IMR-90 (cell line): ENCODE data around the gene PHKB. TPM values are rescaled to one million over a fixed set of nuclear protein-coding genes. Genes with fewer than 3 reads are reported as not detected.

Experiments used
- ATAC-seq: fragments of 200-7000 bp; cut with Tn5 transposase; 2 replicates; pipeline ENCODE4 v1.9.1; 2020; ENCODE audit warnings: low read depth, mild to moderate bottlenecking, moderate library complexity
- BruUV-seq: library from RNA; stranded (reverse); fragments of 400-500 nt; replicated peaks from 2 replicates; lab custom pipeline; 2021; lab: Mats Ljungman, UMichigan
- CTCF ChIA-PET: fragments of 300-600 bp; formaldehyde crosslinking; extraction: SDS; loops from one replicate; lab custom pipeline; 2021; ENCODE audit warnings: antibody characterized with exemption; lab: Yijun Ruan, JAX
- POLR2A ChIA-PET: fragments of 300-600 bp; sonication (Branson Sonifier 250); formaldehyde crosslinking; loops from one replicate; lab custom pipeline; 2022; ENCODE audit warnings: antibody characterized with exemption; ENCODE audit not compliant: unreplicated experiment; lab: Charles Lee
- DNase-seq: peaks from one replicate; pipeline ENCODE4 v3.0.0; 2013
- H2AFZ ChIP-seq: replicated peaks from 2 replicates; pipeline ENCODE3; 2013; ENCODE audit warnings: low read length, mild to moderate bottlenecking; ENCODE audit not compliant: poor library complexity
- H2AK5ac ChIP-seq: 2 replicates; pipeline ENCODE4 v1.6.1; 2013; ENCODE audit warnings: low read depth, low read length, inconsistent platforms
- H2AK9ac ChIP-seq: replicated peaks from 2 replicates; pipeline ENCODE3; 2013; ENCODE audit warnings: mild to moderate bottlenecking, low read depth, low read length, moderate library complexity; ENCODE audit not compliant: poor library complexity
- H2BK120ac ChIP-seq: 2 replicates; pipeline ENCODE4 v1.6.1; 2013; ENCODE audit warnings: low read depth, low read length, inconsistent platforms
- H2BK15ac ChIP-seq: 3 replicates; pipeline ENCODE4 v1.6.1; 2013; ENCODE audit warnings: low read depth, low read length, inconsistent platforms
- H2BK20ac ChIP-seq: 2 replicates; pipeline ENCODE4 v1.6.1; 2013; ENCODE audit warnings: low read depth, mild to moderate bottlenecking, inconsistent platforms, low read length, moderate library complexity
- H2BK5ac ChIP-seq: 2 replicates; pipeline ENCODE4 v1.6.1; 2013; ENCODE audit warnings: mild to moderate bottlenecking, low read depth, low read length, inconsistent platforms; ENCODE audit not compliant: poor library complexity, severe bottlenecking
- H3K14ac ChIP-seq: replicated peaks from 2 replicates; pipeline ENCODE4 v1.6.1; 2013; ENCODE audit warnings: low read depth, low read length, inconsistent platforms
- H3K18ac ChIP-seq: 2 replicates; pipeline ENCODE4 v1.6.1; 2013; ENCODE audit warnings: low read depth, low read length, control low read depth
- H3K23ac ChIP-seq: 2 replicates; pipeline ENCODE4 v1.6.1; 2013; ENCODE audit warnings: low read depth, low read length, inconsistent platforms
- H3K27ac ChIP-seq: 2 replicates; pipeline ENCODE4 v1.5.1; 2013; ENCODE audit warnings: mild to moderate bottlenecking, control low read depth, low read length; ENCODE audit not compliant: insufficient read depth
- H3K27me3 ChIP-seq: 2 replicates; pipeline ENCODE4 v1.6.1; 2013; ENCODE audit warnings: low read length; ENCODE audit not compliant: control insufficient read depth, insufficient read depth
- H3K36me3 ChIP-seq: 2 replicates; pipeline ENCODE4 v1.6.1; 2013; ENCODE audit warnings: low read length, mixed read lengths; ENCODE audit not compliant: control insufficient read depth, insufficient read depth
- H3K4ac ChIP-seq: 2 replicates; pipeline ENCODE4 v1.6.1; 2013; ENCODE audit warnings: low read depth, low read length, inconsistent platforms
- H3K4me1 ChIP-seq: 2 replicates; pipeline ENCODE4 v1.6.1; 2013; ENCODE audit warnings: low read length, mixed read lengths; ENCODE audit not compliant: control insufficient read depth, insufficient read depth
- H3K4me2 ChIP-seq: 2 replicates; pipeline ENCODE4 v1.6.1; 2013; ENCODE audit warnings: low read depth, mild to moderate bottlenecking, control low read depth, low read length, moderate library complexity
- H3K4me3 ChIP-seq: 2 replicates; pipeline ENCODE4 v1.5.1; 2013; ENCODE audit warnings: low read depth, mild to moderate bottlenecking, control low read depth, low read length, moderate library complexity; ENCODE audit not compliant: insufficient read depth
- H3K56ac ChIP-seq: 2 replicates; pipeline ENCODE4 v1.6.1; 2013; ENCODE audit warnings: low read length, inconsistent platforms; ENCODE audit not compliant: insufficient read depth; ENCODE audit errors: extremely low read depth
- H3K79me1 ChIP-seq, 2 experiments: 2 replicates each; pipeline ENCODE4 v1.6.1; 2013; ENCODE audit warnings: low read length in 2 of 2, inconsistent platforms in 1 of 2, low read depth in 1 of 2
- H3K9ac ChIP-seq: 2 replicates; pipeline ENCODE4 v1.6.1; 2013; ENCODE audit warnings: low read depth, low read length, control low read depth
- H3K9me1 ChIP-seq: 2 replicates; pipeline ENCODE4 v1.6.1; 2013; ENCODE audit warnings: low read length, inconsistent platforms; ENCODE audit not compliant: insufficient read depth
- H3K9me3 ChIP-seq: 2 replicates; pipeline ENCODE4 v1.6.1; 2013; ENCODE audit warnings: low read length; ENCODE audit not compliant: control insufficient read depth, insufficient read depth
- H4K20me1 ChIP-seq: 2 replicates; pipeline ENCODE4 v1.6.1; 2013; ENCODE audit warnings: low read length, inconsistent platforms; ENCODE audit not compliant: insufficient read depth
- H4K5ac ChIP-seq: 2 replicates; pipeline ENCODE4 v1.6.1; 2013; ENCODE audit warnings: mild to moderate bottlenecking, low read depth, low read length, control low read depth
- H4K8ac ChIP-seq, 2 experiments: 2 replicates each; pipeline ENCODE4 v1.6.1; 2013; ENCODE audit warnings: low read depth in 2 of 2, low read length in 2 of 2, control low read depth in 1 of 2, inconsistent platforms in 1 of 2
- H4K91ac ChIP-seq: 2 replicates; pipeline ENCODE4 v1.6.1; 2013; ENCODE audit warnings: low read depth, low read length, inconsistent platforms; ENCODE audit not compliant: insufficient read depth
- CHD1 ChIP-seq: IDR thresholded peaks from 2 replicates; pipeline ENCODE4 v1.6.1; 2012; ENCODE audit warnings: low read depth, low read length, improper control_type of control experiment
- ELK1 ChIP-seq: fragments of 150-350 bp; IDR thresholded peaks from 2 replicates; pipeline ENCODE4 v1.6.1; 2016; ENCODE audit warnings: low read depth, mild to moderate bottlenecking, low read length, moderate library complexity, borderline replicate concordance
- FOS ChIP-seq: fragments of 150-350 bp; IDR thresholded peaks from 2 replicates; pipeline ENCODE4 v1.6.1; 2016; ENCODE audit warnings: low read depth, low read length
- MAFK ChIP-seq: IDR thresholded peaks from 2 replicates; pipeline ENCODE4 v1.6.1; 2012; ENCODE audit warnings: low read depth, low read length, improper control_type of control experiment
- POLR2A ChIP-seq: IDR thresholded peaks from 2 replicates; pipeline ENCODE4 v1.6.1; 2012; ENCODE audit warnings: mild to moderate bottlenecking, low read depth, low read length
- USF2 ChIP-seq: fragments of 150-350 bp; IDR thresholded peaks from 2 replicates; pipeline ENCODE4 v1.6.1; 2017; ENCODE audit warnings: mild to moderate bottlenecking, antibody characterized with exemption, low read length, low read depth
- dilution Hi-C: fragments of 300-500 bp; cut with HindIII; formaldehyde crosslinking; loops from one replicate; pipeline ENCODE4 v1.14.3; 2018; ENCODE audit warnings: low sequenced_read_pairs; ENCODE audit not compliant: unreplicated experiment
- in situ Hi-C: fragments of 300-500 bp; cut with MboI; formaldehyde crosslinking; loops from 3 replicates; pipeline ENCODE4 v1.14.3; 2019; ENCODE audit warnings: low sequenced_read_pairs, inconsistent platforms, mixed read lengths
- intact Hi-C: fragments of 100-400 bp; cut with micrococcal nuclease; formaldehyde crosslinking; loops from 2 replicates; pipeline ENCODE4 v1.10.0; 2022
- polyA plus RNA-seq, 3 experiments: library from polyadenylated mRNA; depleted of rRNA; stranded (reverse); fragments of >200 nt; gene quantifications; 2 replicates each; pipeline ENCODE4 v1.2.3, GENCODE V29; 2012; ENCODE audit warnings: low replicate concordance in 1 of 3
- total RNA-seq: library from RNA; depleted of rRNA; stranded (reverse); fragments of >200 nt; gene quantifications from 2 replicates; pipeline ENCODE4 v1.2.3, GENCODE V29; 2012

Gene PHKB
- total and polyA plus RNA-seq, 2 of the 4 experiments (the other 2 are of a cell fraction): 24.2 to 58.6 TPM

- Histone ChIP-seq H4K91ac (no peak overlapping the region), H3K9me3 (no peaks in the 10 kb centered on the region), H3K9me1 (no peaks in the 10 kb centered on the region), H3K79me1 (peaks cover 9 to 25% of the 10 kb centered on the region in 2 experiments; a peak in 3 of 4 replicates), H4K20me1 (no peaks in the 10 kb centered on the region), H3K27me3 (no peaks in the 10 kb centered on the region), H2BK15ac (no peak overlapping the region), H2BK5ac (no peak overlapping the region), H3K27ac (no peak overlapping the region), H3K4me1 (no peaks in the 10 kb centered on the region), H2BK20ac (no peak overlapping the region), H4K5ac (no peak overlapping the region), H3K18ac (no peak overlapping the region), H2AFZ (no peak overlapping the region), H3K4me2 (no peak overlapping the region), H3K9ac (no peak overlapping the region), H3K36me3 (peaks cover 2% of the 10 kb centered on the region; the same call in 1 of the 2 replicates), H3K56ac (no peak overlapping the region), H3K4ac (no peak overlapping the region), H3K4me3 (no peak overlapping the region), H3K14ac (no peak overlapping the region), H4K8ac (no peak overlapping the region), H2BK120ac (no peak overlapping the region), H2AK5ac (no peak overlapping the region), H3K23ac (no peak overlapping the region), H2AK9ac (no peak overlapping the region)
- no peak for DNase-seq
- intact Hi-C loops: no loop called here
- ChIA-PET CTCF (no interaction called here), POLR2A (no interaction called here)
- no peak for TF ChIP-seq ELK1
- TF ChIP-seq FOS: no peak
- no peak for TF ChIP-seq POLR2A
- no peak for TF ChIP-seq USF2
- no peak for TF ChIP-seq CHD1
- no peak for TF ChIP-seq MAFK
- in situ Hi-C loops: no loop called here
- no TSS peak for BruUV-seq
- dilution Hi-C loops: no loop called here
- ATAC-seq: no peak
These were observed 109.9 kb downstream of the PHKB start for GRCh38 chr16:47571049-47571448.
